Measurements from ENCODE around the gene PEX14.

GRCh38 chr1:10529765-10530164 lies 55.0 kb downstream of the PEX14 start:
- TF ChIP-seq CTCF (IDR thresholded peaks at IDR 0.05; ENCODE audit: poor library complexity) = no peak
- no peak for TF ChIP-seq EZH2 (IDR thresholded peaks at IDR 0.05; ENCODE audit: borderline replicate concordance)

Measured in hepatocyte (in vitro differentiated cells).